Left lung (tissue), 10 donors: ENCODE measurements around the gene CD63. TPM values are rescaled to one million over a fixed set of nuclear protein-coding genes. Genes with fewer than 3 reads are reported as not detected.

Source experiments
- ATAC-seq: fragments of 200-7000 bp; cut with Tn5 transposase; one replicate; pipeline ENCODE4 v1.9.1; 2020; ENCODE audit warnings: moderate library complexity
- DNase-seq, 4 donors: peaks; one replicate each; pipeline ENCODE4 v3.0.0-alpha.2; 2013 to 2020
- H3K27ac ChIP-seq, 2 donors: fragments of 200-600 bp; sonication (generic) in 1 of 2; one replicate each; pipeline versions ENCODE4 v1.5.0 to v1.8.0; 2020 to 2021
- H3K27me3 ChIP-seq, 2 donors: fragments of 200-600 bp; sonication (generic) in 1 of 2; one replicate each; pipeline versions ENCODE4 v1.5.0 to v1.8.0; 2020 to 2021
- H3K36me3 ChIP-seq, 2 donors: fragments of 200-600 bp; sonication (generic) in 1 of 2; one replicate each; pipeline versions ENCODE4 v1.5.0 to v1.8.0; 2020 to 2021
- H3K4me1 ChIP-seq, 2 donors: fragments of 200-600 bp; one replicate each; pipeline ENCODE4 v1.8.0; 2021
- H3K4me3 ChIP-seq, 2 donors: fragments of 200-600 bp; sonication (generic) in 1 of 2; one replicate each; pipeline versions ENCODE4 v1.5.0 to v1.8.0; 2020 to 2021; ENCODE audit warnings: mild to moderate bottlenecking in 1 of 2
- H3K9me3 ChIP-seq, 2 donors: fragments of 200-600 bp; sonication (generic) in 1 of 2; one replicate each; pipeline versions ENCODE4 v1.5.0 to v1.8.0; 2020 to 2021
- intact Hi-C, 2 donors: fragments of 100-400 bp; cut with DNase I; formaldehyde crosslinking; loops; one replicate each; pipeline versions ENCODE4 v1.11.2 to v1.14.2; 2022
- polyA plus RNA-seq, 6 donors: library from polyadenylated mRNA; unstranded; fragments of 120-200 nt; gene quantifications; one replicate each; pipeline ENCODE4 v1.2.1, GENCODE V29; 2013; ENCODE audit not compliant: insufficient read length in 6 of 6
- total RNA-seq, 2 donors: library from RNA; stranded (reverse); fragmentation: NEBNext Ultra II Directional; extraction: Animal tissue kit (Norgen Biotek cat#: 25700); gene quantifications; one replicate each; pipeline ENCODE4 v1.2.1, GENCODE V29; 2021
- TF ChIP-seq, protein P1 (sequence below), 2 donors: fragments of 200-600 bp; sonication (generic) in 1 of 2; IDR thresholded peaks; one replicate each; pipeline versions ENCODE4 v1.5.0 to v1.8.0; 2021; ENCODE audit warnings: antibody characterized with exemption in 2 of 2
- donor health status: DM: no; HTN: yes; CAD: no.
- donor health status: DM: no; HTN: no; CAD: no.

CD63 gene
- total and polyA plus RNA-seq, 8 donors: 585 to 1,766 (median 677) TPM

DNA sequence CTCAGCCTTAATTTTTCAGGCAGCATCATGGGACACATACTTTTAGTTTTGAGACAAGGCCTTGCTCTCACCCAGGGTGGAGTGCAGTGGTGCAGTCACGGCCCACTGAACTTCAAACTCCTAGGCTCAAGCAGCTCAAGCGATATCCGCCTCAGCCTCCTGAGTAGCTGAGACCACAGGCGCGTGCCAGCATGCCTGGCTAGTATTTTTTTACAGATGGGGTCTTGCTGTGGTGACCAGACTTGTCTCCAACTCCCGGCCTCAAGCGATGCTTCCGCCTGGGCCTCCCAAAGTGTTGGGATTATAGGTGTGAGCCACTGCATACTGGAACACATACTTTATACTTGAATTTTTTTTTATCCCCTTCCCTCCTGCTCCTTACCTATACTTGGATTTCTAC is 5.9 kb downstream of the CD63 start:
- no peaks in the 10 kb centered on the region for H3K27me3 ChIP-seq
- H3K4me1 ChIP-seq: peaks cover 20 to 82% of the 10 kb centered on the region in 2 donors
- no peaks in the 10 kb centered on the region for H3K9me3 ChIP-seq
- intact Hi-C loops: no loop called here
- H3K36me3 ChIP-seq: peaks cover 0 to 65% of the 10 kb centered on the region in 2 donors
- TF ChIP-seq, protein P1, sequence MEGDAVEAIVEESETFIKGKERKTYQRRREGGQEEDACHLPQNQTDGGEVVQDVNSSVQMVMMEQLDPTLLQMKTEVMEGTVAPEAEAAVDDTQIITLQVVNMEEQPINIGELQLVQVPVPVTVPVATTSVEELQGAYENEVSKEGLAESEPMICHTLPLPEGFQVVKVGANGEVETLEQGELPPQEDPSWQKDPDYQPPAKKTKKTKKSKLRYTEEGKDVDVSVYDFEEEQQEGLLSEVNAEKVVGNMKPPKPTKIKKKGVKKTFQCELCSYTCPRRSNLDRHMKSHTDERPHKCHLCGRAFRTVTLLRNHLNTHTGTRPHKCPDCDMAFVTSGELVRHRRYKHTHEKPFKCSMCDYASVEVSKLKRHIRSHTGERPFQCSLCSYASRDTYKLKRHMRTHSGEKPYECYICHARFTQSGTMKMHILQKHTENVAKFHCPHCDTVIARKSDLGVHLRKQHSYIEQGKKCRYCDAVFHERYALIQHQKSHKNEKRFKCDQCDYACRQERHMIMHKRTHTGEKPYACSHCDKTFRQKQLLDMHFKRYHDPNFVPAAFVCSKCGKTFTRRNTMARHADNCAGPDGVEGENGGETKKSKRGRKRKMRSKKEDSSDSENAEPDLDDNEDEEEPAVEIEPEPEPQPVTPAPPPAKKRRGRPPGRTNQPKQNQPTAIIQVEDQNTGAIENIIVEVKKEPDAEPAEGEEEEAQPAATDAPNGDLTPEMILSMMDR (IDR thresholded peaks at IDR 0.05): no peak
- DNase-seq: no peak
- H3K27ac ChIP-seq: peak overlapping the region in 1 of 2 donors; percentile 18
- no peak overlapping the region for H3K4me3 ChIP-seq
- no peak for ATAC-seq

DNA sequence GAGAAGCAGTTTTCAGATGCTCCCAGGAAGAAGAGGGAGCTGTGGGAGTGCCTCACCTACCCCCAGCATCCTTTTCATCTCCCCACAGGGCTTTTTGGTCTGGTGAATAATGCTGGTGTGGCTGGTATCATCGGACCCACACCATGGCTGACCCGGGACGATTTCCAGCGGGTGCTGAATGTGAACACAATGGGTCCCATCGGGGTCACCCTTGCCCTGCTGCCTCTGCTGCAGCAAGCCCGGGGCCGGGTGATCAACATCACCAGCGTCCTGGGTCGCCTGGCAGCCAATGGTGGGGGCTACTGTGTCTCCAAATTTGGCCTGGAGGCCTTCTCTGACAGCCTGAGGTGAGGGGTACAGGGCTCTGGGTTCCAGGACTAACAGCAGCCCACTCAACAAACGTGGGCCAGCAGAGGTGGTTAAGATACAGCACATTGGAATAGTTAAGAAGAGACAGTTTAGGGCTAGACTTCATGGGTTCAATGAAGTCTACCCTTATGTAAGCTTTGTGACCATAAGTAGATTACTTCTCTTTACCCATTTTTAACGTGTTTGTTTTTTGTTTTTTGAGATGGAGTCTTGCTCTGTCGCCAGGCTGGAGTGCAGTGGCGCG is 7.1 kb downstream of the CD63 start:
- ATAC-seq (no peak), DNase-seq (no peak)
- H3K4me3 ChIP-seq: no peak overlapping the region
- H3K27me3 ChIP-seq: no peaks in the 10 kb centered on the region
- H3K27ac ChIP-seq: peak overlapping the region in 1 of 2 donors; percentile 39
- no peaks in the 10 kb centered on the region for H3K9me3 ChIP-seq
- H3K4me1 ChIP-seq: peaks cover 24 to 82% of the 10 kb centered on the region in 2 donors
- intact Hi-C loops: no loop called here
- peaks cover 0 to 59% of the 10 kb centered on the region in 2 donors for H3K36me3 ChIP-seq
- TF ChIP-seq, protein P1 (IDR thresholded peaks at IDR 0.05): no peak

DNA sequence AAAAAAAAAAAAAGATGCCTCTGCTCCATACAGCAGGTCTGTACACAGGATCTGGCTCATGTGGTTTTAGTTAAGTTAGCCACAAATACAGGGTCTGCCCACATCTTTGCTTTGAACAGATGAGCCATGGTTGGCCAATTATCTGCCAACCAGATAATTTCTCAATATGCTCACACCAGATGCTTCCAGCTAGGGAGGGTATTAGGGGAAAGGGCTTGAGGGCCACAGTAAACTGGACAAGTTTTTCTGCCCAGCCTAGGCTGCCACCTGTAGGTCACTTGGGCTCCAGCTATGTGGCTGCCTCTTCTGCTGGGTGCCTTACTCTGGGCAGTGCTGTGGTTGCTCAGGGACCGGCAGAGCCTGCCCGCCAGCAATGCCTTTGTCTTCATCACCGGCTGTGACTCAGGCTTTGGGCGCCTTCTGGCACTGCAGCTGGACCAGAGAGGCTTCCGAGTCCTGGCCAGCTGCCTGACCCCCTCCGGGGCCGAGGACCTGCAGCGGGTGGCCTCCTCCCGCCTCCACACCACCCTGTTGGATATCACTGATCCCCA is 7.8 kb downstream of the CD63 start:
- no peaks in the 10 kb centered on the region for H3K27me3 ChIP-seq
- DNase-seq (peak in 2 of 4 donors; percentile 73 to 89), ATAC-seq (peak; percentile 69)
- TF ChIP-seq, protein P1 (IDR thresholded peaks at IDR 0.05): peak; percentile 18 to 56
- peaks cover 0 to 52% of the 10 kb centered on the region in 2 donors for H3K36me3 ChIP-seq
- no peak overlapping the region for H3K4me3 ChIP-seq
- intact Hi-C loops: no loop called here
- peaks cover 23 to 77% of the 10 kb centered on the region in 2 donors for H3K4me1 ChIP-seq
- no peaks in the 10 kb centered on the region for H3K9me3 ChIP-seq
- peak overlapping the region; percentile 8 to 39 for H3K27ac ChIP-seq

DNA sequence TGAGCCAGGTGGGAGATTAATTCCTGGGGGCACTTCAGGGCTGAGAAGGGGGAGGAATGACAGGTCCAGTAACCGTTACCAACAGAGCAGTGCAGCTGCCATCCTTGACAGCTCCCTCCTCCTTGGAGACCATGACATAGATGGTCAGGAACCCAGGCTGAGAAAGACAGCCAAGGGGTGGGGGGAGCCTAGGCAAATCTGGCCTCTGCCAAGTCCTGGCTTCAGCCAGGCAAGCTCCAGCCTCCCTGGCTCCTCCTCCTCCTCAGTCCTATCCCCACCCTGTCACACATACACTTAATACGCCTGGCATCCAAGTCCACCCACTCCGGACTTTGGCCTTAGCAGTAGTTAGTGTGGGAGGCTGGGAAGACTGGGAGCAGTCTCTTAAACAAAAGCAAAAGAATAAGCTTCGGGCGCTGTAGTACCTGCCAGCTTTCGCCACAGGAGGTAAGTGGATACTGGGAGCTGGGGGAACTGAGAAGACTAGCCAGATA is 8.7 kb downstream of the CD63 start, which contains the start of gene RDH5:
Gene RDH5 (plus strand): TSS at position 323 of the 494 bp plus-strand sequence. CDS start 792 bp downstream, outside the sequence.
- Histone ChIP-seq H3K4me3 (no peak within 1 kb of the TSS), H3K36me3 (peaks cover 0 to 43% of the 10 kb centered on the region in 2 donors), H3K27me3 (no peaks in the 10 kb centered on the region), H3K4me1 (peaks cover 23 to 76% of the 10 kb centered on the region in 2 donors), H3K9me3 (no peaks in the 10 kb centered on the region), H3K27ac (peak within 1 kb of the TSS; percentile 8 to 39)
- ATAC-seq (no peak), DNase-seq (no peak)
- TF ChIP-seq, protein P1 (IDR thresholded peaks at IDR 0.05): no peak
- intact Hi-C loops: no loop called here

DNA sequence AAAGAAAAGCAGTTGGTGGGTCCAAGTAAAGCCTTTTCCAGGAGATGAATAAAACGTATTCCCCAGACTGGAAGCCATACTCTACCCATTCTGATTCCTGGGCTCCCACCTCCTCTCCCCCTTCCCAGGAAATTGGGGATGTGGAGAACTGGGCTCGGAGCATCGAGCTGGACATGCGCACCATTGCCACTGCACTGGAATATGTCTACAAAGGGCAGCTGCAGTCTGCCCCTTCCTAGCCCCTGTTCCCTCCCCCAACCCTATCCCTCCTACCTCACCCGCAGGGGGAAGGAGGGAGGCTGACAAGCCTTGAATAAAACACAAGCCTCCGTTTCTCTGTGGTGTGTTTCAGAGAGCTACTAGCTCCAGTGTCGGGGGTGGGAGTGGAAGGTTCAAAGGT is 9.4 kb downstream of the CD63 start:
- TF ChIP-seq, protein P1 (IDR thresholded peaks at IDR 0.05): no peak

More for the DNA sequence above, 9.4 kb downstream of the CD63 start:
- H3K36me3 ChIP-seq: peaks cover 0 to 36% of the 10 kb centered on the region in 2 donors
- intact Hi-C loops: no loop called here
- H3K27ac ChIP-seq: peak overlapping the region in 1 of 2 donors; percentile 39
- DNase-seq: no peak
- H3K4me1 ChIP-seq: peaks cover 23 to 72% of the 10 kb centered on the region in 2 donors
- no peak overlapping the region for H3K4me3 ChIP-seq
- no peaks in the 10 kb centered on the region for H3K9me3 ChIP-seq
- H3K27me3 ChIP-seq: no peaks in the 10 kb centered on the region
- no peak for ATAC-seq
